Activated CD4-positive, alpha-beta T cell treated with anti-CD3 and anti-CD28 coated beads for 4 hours (primary cell): ENCODE measurements around the gene CLEC2B.
"Not testable (repeated sequence)": the region's sequence is repeated elsewhere in the genome, so short reads cannot be mapped to it uniquely, and the experiment has no call there.

Source experiments
- DNase-seq, 2 donors: peaks; one replicate each; pipeline ENCODE4 v3.0.0-alpha.2; 2020

The CLEC2B gene

DNA sequence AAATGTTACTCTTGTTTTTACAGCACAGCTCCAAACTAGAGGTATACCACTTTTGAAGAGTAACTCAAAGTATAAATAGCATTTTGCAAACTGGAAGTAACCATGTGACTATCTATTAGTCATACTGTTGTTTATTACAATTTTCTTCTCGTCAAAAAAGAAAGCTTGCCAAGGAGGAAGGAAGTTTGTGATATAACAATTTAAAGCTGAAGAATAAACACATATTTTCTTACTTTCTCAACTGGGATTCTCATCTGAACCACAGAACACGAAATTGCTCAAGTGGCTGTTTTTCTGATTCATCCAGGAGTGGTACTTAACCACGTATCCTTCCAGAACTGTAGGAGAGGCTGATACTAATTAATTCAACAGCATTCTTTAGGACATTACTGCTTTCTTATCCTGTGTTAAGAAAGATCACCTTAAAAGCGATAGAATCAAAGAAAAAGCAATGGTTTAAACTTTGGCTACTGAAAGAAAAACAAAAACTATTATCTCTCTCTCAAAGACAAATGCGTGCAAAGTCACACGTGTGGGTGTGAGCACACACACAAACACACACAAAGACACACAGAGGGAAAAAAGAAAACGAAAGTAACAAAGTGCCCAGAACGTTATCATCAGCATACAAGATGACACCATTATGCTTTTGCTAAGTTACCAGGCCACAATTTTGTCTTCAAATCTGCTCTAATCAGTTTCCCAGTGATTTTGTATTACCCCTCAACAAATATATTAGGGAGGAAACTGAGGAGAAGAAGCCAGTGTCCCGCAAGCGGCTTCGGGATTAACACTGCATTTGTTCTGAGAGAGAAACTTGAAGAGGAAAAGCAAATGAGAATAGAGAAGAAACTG, at the start of gene CLEC2B:
TSS of gene CLEC2B (minus strand) at position 48 of the 855 bp plus-strand sequence.
- peak; percentile 16 to 30 for DNase-seq

DNA sequence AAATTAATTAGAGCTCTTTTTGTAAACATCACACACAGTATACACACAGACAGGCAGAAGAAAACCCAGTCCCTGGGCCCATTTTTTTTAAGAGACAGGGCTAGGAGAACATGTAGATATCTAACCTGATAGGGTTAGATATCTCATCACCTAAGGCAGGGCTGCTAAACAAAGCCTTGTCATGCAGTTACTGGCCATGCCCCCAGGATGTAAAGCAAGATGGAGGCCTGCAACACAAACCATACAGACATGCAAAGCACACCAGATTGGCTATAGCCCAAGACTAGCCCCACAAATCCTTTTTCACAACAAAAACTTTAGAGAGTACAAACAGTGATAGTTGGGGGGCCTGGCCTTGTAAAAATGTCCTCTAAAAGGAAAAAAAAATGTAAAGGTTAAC, 42.6 kb upstream of the CLEC2B start:
- no peak for DNase-seq

DNA sequence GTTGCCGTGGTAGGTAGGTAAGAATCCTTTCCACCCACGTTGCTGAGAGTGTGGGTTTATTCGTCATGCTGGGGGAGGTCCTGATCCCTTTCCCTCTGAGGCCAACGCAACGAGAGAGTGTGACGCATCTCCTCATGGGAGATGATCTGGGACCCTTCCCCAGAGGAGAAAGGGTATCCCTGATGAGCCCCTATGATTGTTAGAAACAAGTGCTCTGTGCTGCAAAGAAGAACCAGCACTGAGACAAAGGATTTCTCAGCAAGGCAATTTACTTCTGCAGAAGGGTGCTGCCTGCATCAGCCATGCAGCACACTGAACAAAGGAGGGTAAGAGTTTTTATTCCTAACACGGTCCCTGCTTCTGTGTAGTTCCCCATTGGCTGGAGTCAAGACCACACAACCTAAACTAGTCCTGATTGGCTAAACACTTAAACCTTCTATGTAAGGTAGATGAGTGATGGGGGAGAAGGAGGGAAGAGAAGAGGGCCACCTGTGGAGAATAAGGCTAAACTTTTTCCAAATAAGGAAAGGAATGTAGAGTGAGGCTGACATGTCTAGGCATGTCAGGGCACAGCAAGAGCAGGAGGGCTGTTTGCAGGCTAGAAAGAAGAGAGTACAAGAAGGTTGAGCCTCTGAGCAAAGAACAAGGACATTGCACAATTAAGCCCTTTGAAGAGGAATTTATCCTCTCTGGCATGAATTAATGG, 41.7 kb upstream of the CLEC2B start:
- no peak for DNase-seq

DNA sequence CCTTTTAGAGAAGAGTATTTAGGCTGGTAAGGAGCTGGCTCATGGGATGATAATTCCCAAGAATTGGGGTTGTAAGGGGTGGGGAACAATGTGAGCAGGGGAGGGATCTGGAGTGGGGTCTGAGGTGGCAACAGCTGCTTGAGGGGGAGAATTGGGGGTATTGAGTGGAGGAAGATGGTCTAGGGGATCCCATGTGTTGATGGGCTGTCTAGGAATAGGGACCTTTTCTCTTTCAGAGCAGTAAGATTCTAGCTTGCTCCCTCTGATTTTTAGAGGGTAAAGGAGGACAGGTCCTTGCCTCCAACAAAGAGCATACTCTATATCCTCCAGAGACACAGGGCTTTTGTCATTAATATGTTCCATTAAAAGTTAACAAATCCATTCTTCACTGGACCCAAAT, 40.6 kb upstream of the CLEC2B start:
- no peak for DNase-seq

DNA sequence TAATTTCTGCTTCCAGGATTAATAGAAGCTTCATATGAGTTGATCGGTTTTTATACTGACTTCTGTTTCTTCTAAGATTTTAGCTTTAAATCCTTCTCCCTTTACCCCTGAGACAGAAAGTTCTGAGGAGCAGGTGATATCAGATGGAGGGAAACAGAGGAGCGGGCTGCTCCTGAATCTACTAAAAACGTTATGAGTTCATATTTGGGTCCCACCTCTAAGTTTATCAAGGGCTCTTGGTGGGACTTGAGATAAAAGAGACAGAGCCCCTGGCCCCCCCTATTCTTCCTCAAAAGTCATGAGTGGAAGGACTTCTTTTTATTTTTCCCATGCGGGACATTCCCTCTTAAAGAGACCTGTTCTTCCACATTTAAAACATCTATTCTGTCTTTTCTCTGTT, 39.2 kb upstream of the CLEC2B start:
- no peak for DNase-seq

DNA sequence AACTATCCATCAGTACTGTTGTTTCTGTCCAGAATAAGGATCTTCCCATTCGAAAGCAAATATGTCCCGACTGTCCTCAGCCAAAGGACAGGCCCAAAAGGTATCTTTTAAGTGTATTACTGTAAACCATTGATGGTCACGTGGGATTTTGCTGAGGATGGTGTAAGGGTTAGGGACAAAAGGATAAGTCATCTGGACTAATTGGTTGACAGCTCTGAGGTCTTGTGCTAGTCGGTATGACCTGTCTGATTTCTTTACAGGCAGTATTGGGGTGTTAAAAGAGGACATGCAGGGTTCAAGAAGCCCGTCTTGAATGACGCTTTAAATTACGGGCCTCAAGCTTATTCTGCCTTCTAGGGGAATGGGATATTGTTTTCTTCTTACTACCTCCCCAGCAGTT, 38.6 kb upstream of the CLEC2B start:
- DNase-seq = no peak

DNA sequence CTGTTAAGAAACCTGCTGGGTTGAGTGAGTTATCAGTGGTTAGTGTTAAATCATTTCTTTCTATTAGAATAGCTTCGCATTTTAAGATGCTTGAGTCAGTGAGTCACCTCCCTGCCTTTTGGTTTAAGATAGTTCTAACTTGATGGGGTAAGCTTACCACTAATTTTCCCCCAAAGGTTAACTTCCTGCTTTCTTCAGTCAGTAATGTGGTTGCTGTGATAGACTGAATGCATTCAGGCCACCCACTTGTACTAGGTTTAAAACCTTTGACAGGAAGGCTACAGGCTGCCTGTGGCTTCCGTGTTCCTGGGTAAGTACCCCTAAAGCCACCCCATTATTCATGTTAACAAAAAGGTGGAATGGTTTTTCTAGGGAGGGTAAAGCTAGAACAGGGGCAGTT, 37.7 kb upstream of the CLEC2B start:
- DNase-seq = peak; percentile 41 to 43

DNA sequence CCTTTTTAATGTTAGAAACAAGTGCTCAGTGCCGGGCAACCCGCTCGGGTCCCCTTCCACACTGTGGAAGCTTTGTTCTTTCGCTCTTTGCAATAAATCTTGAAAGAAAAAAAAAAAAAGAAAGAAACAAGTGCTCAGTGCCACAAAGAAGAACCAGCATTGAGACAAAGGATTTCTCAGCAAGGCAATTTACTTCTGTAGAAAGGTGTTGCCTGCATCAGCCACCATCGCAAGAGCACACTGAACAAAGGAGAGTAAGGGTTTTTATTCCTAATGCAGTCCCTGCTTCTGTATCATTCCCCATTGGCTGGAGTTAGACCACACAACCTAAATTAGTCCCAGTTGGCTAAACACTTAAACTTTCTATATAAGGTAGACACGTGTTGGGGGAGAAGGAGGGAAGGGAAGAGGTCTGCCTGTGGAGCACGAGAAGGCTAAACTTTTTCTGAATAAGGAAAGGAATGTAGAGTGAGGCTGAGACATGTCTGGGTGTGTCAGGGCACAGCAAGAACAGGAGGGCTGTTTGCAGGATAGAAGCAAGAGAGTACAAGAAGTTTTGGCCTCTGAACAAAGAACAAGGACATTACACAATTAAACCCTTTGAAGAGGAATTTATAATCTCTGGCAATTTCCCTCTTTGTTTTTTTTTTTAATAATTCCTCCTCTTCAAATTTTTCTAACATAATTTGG, 33.5 kb upstream of the CLEC2B start:
- DNase-seq = no peak

DNA sequence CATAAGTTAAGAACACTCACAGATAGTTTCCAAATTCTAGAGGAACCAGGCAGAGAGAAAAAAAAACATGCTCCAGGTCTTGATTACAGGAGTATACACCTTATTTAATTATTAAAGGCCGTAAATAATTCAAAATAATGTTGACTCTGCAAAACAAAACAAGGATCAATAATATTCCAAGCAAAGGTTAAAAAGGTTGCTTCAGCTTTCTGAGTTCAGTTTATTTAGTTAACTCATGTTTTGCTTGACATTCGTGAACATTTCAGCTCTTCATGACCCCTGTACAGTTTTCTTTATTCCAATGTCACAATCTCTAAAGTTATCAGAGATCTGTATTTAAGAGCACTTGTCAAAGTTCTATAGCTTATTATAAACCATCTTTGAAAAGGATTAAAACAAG, 31.8 kb upstream of the CLEC2B start:
- no peak for DNase-seq

DNA sequence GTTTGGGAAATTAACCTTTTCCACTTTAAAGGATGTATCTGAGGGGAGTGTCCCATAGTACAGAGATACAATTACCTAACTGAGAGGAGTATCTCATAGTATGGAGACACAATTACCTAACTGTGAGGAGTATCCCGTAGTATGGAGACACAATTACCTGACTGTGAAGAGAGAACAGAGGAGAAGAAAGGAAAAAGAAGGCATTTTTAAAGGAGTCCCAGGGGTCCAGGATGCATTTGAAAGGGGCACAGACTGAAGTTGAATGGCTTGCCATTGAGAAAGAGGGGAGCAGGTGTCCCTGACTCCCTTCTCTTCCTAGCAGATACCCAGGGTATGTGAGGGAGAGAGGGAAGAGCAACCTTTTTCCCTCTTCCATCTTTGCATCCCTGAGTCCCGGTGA, 30.1 kb upstream of the CLEC2B start:
- DNase-seq = no peak

DNA sequence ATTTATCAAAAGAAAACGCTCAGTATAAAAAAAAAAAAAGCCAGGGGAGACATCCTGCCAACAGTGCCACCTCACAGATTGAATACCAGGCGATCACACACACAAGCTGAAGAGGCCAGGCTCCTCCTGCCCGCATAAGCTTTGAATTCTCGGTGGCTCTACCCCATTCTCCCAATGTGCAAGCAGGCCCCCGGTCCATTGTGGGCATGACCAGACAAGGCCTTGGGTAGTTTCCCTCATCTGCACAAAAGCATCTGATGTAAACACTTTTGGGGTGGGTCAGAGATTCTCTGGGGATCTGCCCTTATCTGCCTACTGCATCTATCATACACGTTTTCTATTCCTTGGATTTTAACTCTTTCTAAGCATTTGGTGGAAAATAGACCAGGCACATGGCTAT, 28.4 kb upstream of the CLEC2B start:
- no peak for DNase-seq

DNA sequence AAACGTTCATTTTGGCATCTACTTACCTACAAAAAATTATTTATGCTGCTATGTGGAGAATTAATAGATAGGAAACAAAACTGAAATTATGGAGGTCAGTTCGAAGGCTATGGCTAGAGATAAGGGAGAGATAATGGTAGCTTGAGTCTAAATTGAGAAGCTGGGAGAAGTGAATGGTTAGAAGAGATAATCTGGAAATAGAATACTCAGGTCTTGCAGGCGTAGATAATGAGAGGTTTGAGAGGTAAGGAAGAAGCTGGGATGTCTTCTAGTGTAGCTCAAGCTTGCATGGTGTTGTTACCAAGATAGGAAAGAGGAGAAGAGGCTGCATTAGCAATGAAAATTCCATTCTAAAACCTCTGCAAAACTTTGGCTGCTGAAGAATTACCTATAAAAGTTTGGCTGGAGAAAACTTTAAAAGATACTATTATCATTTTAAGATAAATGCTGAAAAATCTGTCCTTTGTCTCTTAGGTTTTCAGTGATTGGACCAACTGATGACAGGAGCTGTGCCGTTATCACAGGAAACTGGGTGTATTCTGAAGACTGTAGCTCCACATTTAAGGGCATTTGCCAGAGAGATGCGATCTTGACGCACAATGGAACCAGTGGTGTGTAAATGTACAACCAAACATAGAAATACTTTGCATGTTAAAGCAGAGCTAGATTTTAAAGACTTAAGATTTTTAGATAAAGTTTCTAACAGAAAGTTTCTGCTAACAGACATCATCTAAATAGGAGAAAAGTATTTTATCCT, 26.2 kb upstream of the CLEC2B start:
- no peak for DNase-seq

DNA sequence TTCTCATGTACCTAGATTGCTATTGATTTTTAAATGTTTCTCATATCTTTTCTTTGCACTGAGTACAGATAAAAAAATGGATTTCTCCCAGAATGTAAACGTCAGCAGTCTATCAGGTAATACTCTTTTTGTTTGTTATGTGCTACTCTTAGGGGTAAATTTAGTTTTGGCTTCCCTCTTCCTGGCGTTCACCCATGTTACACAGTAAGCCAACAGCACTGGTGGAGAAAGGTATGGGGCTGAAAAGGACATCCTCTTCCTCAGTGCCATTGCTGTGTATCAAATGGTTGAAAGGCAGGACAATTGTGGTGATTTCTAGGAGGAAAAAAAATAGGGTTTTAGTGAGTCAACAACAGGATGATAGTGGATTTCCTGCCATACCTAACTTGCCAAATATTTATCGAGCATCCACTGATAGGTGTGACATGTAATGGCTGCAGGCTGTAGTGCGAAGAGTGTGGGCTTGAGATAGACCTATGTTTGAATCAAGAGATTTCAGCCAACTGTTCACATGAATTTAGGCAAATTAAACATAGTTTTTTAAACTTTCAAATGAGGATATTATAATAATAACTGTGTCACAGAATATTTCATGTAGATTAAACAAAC, 19.6 kb upstream of the CLEC2B start:
- DNase-seq = no peak

DNA sequence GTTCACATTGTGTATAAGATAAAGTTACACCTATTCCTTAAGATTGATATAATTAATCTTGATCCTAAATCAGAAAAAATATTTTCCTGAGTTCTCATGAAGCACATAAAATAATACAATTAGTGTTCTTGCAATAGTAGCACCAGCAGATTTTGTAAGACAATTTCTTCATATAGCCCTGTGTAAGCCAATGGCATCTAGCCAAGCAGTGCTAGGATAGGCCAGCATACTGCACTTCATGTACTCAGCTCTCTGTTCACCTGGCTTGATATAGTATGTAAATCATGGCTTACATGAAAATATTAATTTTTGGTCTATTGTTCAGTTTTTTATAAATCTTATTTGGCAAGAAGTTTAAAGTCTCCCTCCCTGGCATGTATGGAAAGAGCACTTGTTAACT, 14.0 kb upstream of the CLEC2B start:
- DNase-seq = no peak

DNA sequence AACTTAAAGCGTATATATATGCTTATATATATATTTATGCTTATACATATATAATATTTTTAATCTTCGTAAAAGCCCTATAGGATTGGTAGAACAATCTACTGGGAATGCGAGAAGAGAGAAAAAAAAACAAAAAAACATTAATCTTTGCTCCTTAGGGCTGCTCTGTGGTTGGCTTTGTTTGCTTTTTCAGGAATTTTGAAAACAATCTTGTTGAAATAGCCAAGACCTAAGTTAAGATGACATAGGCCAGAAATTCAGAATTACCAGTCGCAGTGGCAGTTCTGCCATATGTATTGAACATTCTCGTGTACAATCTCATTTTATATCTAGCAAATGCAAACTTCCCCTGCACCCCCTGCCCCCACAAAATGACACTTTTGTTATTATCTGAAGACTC, 12.8 kb upstream of the CLEC2B start:
- DNase-seq = no peak

DNA sequence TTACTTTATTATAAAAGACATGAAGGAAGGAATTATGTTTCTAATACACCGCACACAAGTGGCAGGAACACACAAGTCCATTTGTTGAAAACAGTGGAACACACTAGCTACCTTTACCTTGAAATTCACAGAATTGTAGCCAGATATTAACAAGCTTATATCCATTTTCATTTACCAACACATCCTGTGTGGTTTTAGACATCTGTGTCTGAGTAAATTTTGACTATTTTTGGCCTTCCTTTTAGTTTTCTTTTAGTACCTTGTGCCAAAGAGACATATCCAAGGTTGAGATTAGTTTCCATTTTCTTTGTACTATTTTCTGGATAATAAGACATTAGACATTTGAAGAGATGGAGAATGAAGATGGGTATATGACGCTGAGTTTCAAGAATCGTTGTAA, 12.1 kb upstream of the CLEC2B start, which contains the start of gene KLRF2:
TSS of gene KLRF2 (plus strand) at position 244 of the 400 bp plus-strand sequence. CDS start at position 351, 107 bp downstream.
- no peak for DNase-seq

DNA sequence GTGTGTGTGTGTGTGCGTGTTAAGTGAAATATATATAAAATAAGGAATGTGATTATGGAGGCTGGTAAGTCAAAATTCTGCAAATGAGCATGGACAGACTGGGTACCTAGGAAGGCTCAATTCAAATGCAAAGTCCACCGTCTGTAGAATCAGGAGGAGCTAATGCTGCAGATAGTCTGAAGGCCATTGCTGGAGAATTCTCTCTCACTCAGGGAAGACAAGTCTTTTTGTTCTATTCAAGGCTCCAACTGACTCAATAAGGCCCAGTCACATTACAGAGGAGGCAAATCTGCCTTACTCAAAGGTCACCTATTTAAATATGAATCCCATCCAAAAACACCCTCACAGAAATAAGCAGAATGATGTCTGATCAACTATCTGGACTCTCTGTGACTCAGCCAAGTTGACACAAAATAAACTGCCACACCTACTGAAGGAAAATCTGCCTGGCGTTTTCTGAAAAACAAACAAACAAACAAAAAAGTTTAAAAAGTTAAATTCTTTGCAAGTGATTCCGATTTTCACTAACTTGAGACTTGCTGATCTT, 11.5 kb upstream of the CLEC2B start:
- no peak for DNase-seq

DNA sequence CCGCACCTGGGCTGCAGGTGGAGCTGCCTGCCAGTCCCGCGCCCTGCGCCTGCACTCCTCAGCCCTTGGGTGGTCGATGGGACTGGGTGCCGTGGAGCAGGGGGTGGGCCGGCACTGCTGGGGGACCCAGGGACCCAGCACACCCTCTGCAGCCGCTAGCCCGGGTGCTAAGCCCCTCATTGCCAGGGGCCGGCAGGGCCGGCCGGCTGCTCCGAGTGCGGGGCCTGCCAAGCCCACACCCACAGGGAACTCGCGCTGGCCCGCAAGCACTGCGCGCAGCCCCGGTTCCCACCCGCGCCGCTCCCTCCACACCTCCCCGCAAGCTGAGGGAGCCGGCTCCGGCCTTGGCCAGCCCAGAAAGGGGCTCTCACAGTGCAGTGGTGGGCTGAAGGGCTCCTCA, 7.0 kb upstream of the CLEC2B start:
- not testable (repeated sequence) for DNase-seq

DNA sequence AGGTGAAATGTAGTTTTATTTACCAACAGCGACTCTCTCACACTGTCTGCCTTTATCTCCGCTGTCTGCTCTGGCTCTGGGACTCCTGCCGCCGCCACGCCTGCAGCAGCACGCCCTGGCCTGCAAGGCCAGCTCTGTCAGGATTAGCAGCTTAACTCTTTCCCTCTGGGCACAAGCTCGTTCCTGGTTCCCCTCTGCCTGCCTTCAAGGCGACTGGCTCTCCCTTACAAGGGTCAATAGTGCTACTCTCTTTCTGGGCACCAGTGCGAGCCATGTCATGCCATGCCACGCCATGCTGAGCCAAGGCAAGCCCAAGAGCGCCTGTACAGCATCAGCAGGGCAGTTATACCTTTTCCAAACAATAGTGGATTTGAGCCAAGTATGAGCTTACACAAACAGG, 3.6 kb upstream of the CLEC2B start:
- no peak for DNase-seq

DNA sequence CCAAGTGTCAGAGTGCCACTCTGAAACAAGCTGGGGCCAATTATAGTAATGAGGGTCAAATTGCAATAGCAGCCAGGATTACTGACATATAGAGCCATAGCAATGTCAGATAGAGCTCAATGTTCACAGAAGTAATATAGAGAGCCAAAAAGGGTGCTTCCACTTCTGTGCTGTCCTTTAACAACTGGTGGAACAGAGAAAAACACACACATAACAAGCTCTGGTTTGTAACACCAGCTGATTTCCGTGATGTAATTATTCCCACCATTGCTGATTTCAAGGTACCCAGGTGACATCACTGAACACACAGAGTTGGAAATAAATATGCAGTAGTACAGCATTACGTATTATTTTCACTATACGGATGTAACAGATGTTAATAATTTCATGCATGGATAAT, 3.0 kb upstream of the CLEC2B start:
- DNase-seq = no peak

DNA sequence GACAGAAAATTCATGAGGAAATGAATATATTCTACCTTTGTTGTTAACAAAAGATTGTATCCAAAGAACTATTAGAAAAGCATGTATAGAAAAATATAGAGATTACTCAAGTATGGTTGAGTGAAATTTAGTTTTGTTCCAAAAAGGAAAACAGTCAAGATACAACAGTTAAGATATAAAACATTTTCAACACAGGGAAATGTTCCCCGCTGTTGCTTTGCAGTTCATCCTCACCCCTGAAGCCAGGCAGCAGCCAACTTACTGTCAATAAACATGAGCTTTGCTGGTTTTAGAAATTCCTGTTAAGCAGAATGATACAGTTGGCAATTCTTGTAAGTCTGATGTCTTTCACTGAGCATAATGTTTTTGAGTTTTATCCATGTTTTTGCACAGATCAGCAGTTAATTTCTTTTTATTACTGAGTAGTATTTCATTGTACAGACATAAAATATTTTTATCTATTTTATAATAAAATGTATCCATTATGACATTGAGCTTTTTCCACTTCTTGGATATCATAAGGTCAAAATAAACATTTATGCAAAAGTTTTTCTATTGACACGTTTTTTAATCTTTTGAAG, 1.2 kb upstream of the CLEC2B start:
- no peak for DNase-seq

DNA sequence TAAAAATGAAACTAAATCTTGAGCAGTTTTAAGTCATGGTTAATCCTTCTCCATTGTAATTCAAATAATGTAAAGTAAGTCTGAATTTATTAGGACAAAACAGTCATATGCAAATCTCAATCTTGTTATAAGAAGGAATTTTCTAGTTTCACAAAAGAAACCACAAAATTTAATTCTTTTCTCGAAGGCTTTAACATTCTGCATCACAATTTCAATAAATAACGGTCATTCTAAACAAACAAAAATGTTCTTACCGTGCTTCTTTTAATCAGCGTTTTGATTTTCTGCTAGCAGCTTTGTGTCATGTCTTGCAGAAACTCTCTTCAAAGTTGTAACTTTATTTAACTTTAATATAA, 225 bp downstream of the CLEC2B start:
- DNase-seq = no peak
